H9 (cell line): Measurements from ENCODE around the gene TSEN34. TPM values are rescaled to one million over a fixed set of nuclear protein-coding genes. Genes with fewer than 3 reads are reported as not detected.
"Not testable (repeated sequence)": the region's sequence is repeated elsewhere in the genome, so short reads cannot be mapped to it uniquely, and the experiment has no call there.

Source experiments
- DNase-seq: peaks from one replicate; pipeline ENCODE4 v3.0.0-alpha.2; 2017
- H2AFZ ChIP-seq: one replicate; pipeline ENCODE4 v1.6.1; 2013; ENCODE audit warnings: mild to moderate bottlenecking, low read length, control low read depth, moderate library complexity
- H2AK5ac ChIP-seq: 2 replicates; pipeline ENCODE4 v1.6.1; 2013; ENCODE audit warnings: low read length, control low read depth, mixed read lengths; ENCODE audit not compliant: insufficient read length
- H2BK120ac ChIP-seq: one replicate; pipeline ENCODE4 v1.6.1; 2013; ENCODE audit warnings: low read depth, mild to moderate bottlenecking, low read length, control low read depth, inconsistent platforms; ENCODE audit not compliant: poor library complexity, severe bottlenecking
- H2BK12ac ChIP-seq: 2 replicates; pipeline ENCODE4 v1.6.1; 2013; ENCODE audit warnings: low read length, control low read depth, mixed read lengths, low read depth; ENCODE audit not compliant: insufficient read length
- H2BK15ac ChIP-seq: 2 replicates; pipeline ENCODE4 v1.6.1; 2013; ENCODE audit warnings: low read depth, low read length, control low read depth
- H2BK20ac ChIP-seq: one replicate; pipeline ENCODE4 v1.6.1; 2013; ENCODE audit warnings: low read depth, mild to moderate bottlenecking, low read length, control low read depth, inconsistent platforms; ENCODE audit not compliant: poor library complexity, severe bottlenecking
- H2BK5ac ChIP-seq: 2 replicates; pipeline ENCODE4 v1.6.1; 2013; ENCODE audit warnings: low read length, control low read depth, mixed read lengths; ENCODE audit not compliant: insufficient read length
- H3K14ac ChIP-seq: 2 replicates; pipeline ENCODE4 v1.6.1; 2013; ENCODE audit warnings: low read length, control low read depth; ENCODE audit not compliant: insufficient read depth
- H3K18ac ChIP-seq: 2 replicates; pipeline ENCODE4 v1.6.1; 2013; ENCODE audit warnings: low read depth, mild to moderate bottlenecking, mixed read lengths, low read length, control low read depth; ENCODE audit not compliant: insufficient read length
- H3K23ac ChIP-seq: 2 replicates; pipeline ENCODE4 v1.6.1; 2013; ENCODE audit warnings: low read length, control low read depth, mixed read lengths, low read depth; ENCODE audit not compliant: insufficient read length
- H3K23me2 ChIP-seq: 2 replicates; pipeline ENCODE4 v1.6.1; 2013; ENCODE audit warnings: low read depth, mild to moderate bottlenecking, mixed read lengths, low read length, control low read depth; ENCODE audit not compliant: insufficient read length, poor library complexity, severe bottlenecking
- H3K27ac ChIP-seq: 2 replicates; pipeline ENCODE4 v1.5.1; 2013; ENCODE audit warnings: low read length, control low read depth, mixed read lengths, low read depth; ENCODE audit not compliant: insufficient read length
- H3K27me3 ChIP-seq: 2 replicates; pipeline ENCODE4 v1.6.1; 2013; ENCODE audit warnings: low read length, control low read depth, inconsistent platforms; ENCODE audit not compliant: insufficient read depth
- H3K4ac ChIP-seq: 2 replicates; pipeline ENCODE4 v1.6.1; 2013; ENCODE audit warnings: low read depth, mild to moderate bottlenecking, control low read depth, inconsistent platforms, low read length, moderate library complexity
- H3K4me1 ChIP-seq: 2 replicates; pipeline ENCODE4 v1.6.1; 2013; ENCODE audit warnings: low read length, control low read depth, inconsistent platforms; ENCODE audit not compliant: insufficient read depth
- H3K4me2 ChIP-seq: 2 replicates; pipeline ENCODE4 v1.6.1; 2013; ENCODE audit warnings: low read length, control low read depth, mixed read lengths; ENCODE audit not compliant: insufficient read length, insufficient read depth
- H3K56ac ChIP-seq: 2 replicates; pipeline ENCODE4 v1.6.1; 2013; ENCODE audit warnings: low read depth, mild to moderate bottlenecking, mixed read lengths, low read length, control low read depth; ENCODE audit not compliant: insufficient read length
- H3K79me1 ChIP-seq: 2 replicates; pipeline ENCODE4 v1.6.1; 2013; ENCODE audit warnings: low read depth, mild to moderate bottlenecking, moderate library complexity, low read length, control low read depth, inconsistent platforms; ENCODE audit not compliant: insufficient read depth, poor library complexity, severe bottlenecking
- H3K79me2 ChIP-seq: 2 replicates; pipeline ENCODE4 v1.6.1; 2013; ENCODE audit warnings: low read length, control low read depth, inconsistent platforms; ENCODE audit not compliant: insufficient read depth
- H3K9ac ChIP-seq: 2 replicates; pipeline ENCODE4 v1.6.1; 2013; ENCODE audit warnings: low read length, control low read depth, mixed read lengths; ENCODE audit not compliant: insufficient read length; ENCODE audit errors: extremely low read depth
- H3K9me3 ChIP-seq: one replicate; pipeline ENCODE4 v1.6.1; 2013; ENCODE audit warnings: low read depth, low read length, inconsistent platforms; ENCODE audit not compliant: control insufficient read depth
- H3T11ph ChIP-seq: one replicate; pipeline ENCODE4 v1.6.1; 2013; ENCODE audit warnings: mild to moderate bottlenecking, low read length, control low read depth, inconsistent platforms
- H4K20me1 ChIP-seq: one replicate; pipeline ENCODE4 v1.6.1; 2013; ENCODE audit not compliant: control insufficient read depth, insufficient read length, insufficient read depth
- H4K5ac ChIP-seq: 2 replicates; pipeline ENCODE4 v1.6.1; 2013; ENCODE audit warnings: low read depth, mild to moderate bottlenecking, mixed read lengths, low read length, control low read depth; ENCODE audit not compliant: insufficient read length
- H4K8ac ChIP-seq: replicated peaks from 2 replicates; pipeline ENCODE4 v1.6.1; 2013; ENCODE audit warnings: low read length, control low read depth, mixed read lengths, low read depth; ENCODE audit not compliant: insufficient read length
- H4K91ac ChIP-seq: 2 replicates; pipeline ENCODE4 v1.6.1; 2013; ENCODE audit warnings: low read depth, mild to moderate bottlenecking, moderate library complexity, mixed read lengths, low read length, control low read depth; ENCODE audit not compliant: insufficient read length
- H3K27ac Mint-ChIP-seq, 3 experiments: 2 replicates in 2 of 3; 3 replicates in 1 of 3; pipeline ENCODE4 v1.8.0; 2020 to 2021; ENCODE audit warnings: mixed read lengths in 3 of 3, mild to moderate bottlenecking in 1 of 3, moderate library complexity in 1 of 3
- H3K27me3 Mint-ChIP-seq: 2 replicates; pipeline ENCODE4 v1.8.0; 2021; ENCODE audit warnings: low read depth, mild to moderate bottlenecking, moderate library complexity, mixed read lengths
- H3K36me3 Mint-ChIP-seq, 3 experiments: 2 replicates in 2 of 3; 3 replicates in 1 of 3; pipeline ENCODE4 v1.8.0; 2020 to 2021; ENCODE audit warnings: low read depth in 3 of 3, mixed read lengths in 3 of 3; ENCODE audit not compliant: insufficient read depth in 1 of 3
- H3K4me1 Mint-ChIP-seq, 2 experiments: 2 replicates each; pipeline ENCODE4 v1.8.0; 2020; ENCODE audit warnings: mixed read lengths in 2 of 2
- H3K4me3 Mint-ChIP-seq, 2 experiments: 2 replicates in 1 of 2; 3 replicates in 1 of 2; pipeline ENCODE4 v1.8.0; 2020 to 2021; ENCODE audit warnings: mild to moderate bottlenecking in 2 of 2, mixed read lengths in 2 of 2, moderate library complexity in 1 of 2
- H3K9me3 Mint-ChIP-seq, 2 experiments: 2 replicates in 1 of 2; 3 replicates in 1 of 2; pipeline ENCODE4 v1.8.0; 2020; ENCODE audit warnings: mild to moderate bottlenecking in 2 of 2, mixed read lengths in 2 of 2, moderate library complexity in 1 of 2
- WGBS: extraction: QIAGEN DNeasy Blood & Tissue Kit; methylation state at CpG from one replicate; pipeline ENCODE4 v1.1.7; 2013; ENCODE audit warnings: missing lambda C conversion rate, low lambda C conversion rate, mixed read lengths; ENCODE audit not compliant: insufficient read length; ENCODE audit errors: extremely low coverage; 5-methylcytosine and 5-hydroxymethylcytosine counted together
- total RNA-seq: library from RNA; stranded (reverse); gene quantifications from 2 replicates; pipeline ENCODE4 v1.2.1, GENCODE V29; 2021

Gene TSEN34
- total RNA-seq, 1 experiment from 2014 or later: 28.3 TPM

GRCh38 chr19:54224619-54225018 lies 33.5 kb downstream of the TSEN34 start:
- not testable (repeated sequence) for H4K5ac ChIP-seq, H3K4me1 ChIP-seq, H3K4me2 ChIP-seq, H4K91ac ChIP-seq, H3K14ac ChIP-seq, H3K27ac ChIP-seq, H2BK15ac ChIP-seq, H3K4me3 Mint-ChIP-seq, H3K9ac ChIP-seq, H3T11ph ChIP-seq, H3K23ac ChIP-seq, H2BK120ac ChIP-seq, H3K4ac ChIP-seq, H2BK12ac ChIP-seq, H4K20me1 ChIP-seq, H2BK20ac ChIP-seq, H2AK5ac ChIP-seq, H3K56ac ChIP-seq, H3K18ac ChIP-seq, H2AFZ ChIP-seq, H3K36me3 Mint-ChIP-seq, DNase-seq, H2BK5ac ChIP-seq, H3K4me1 Mint-ChIP-seq, H3K27me3 ChIP-seq, H3K9me3 ChIP-seq, H3K79me2 ChIP-seq, H3K27ac Mint-ChIP-seq, H4K8ac ChIP-seq, H3K79me1 ChIP-seq, H3K23me2 ChIP-seq
- no CpG with 5 or more reads among the region's 10 CpGs for WGBS
- Mint-ChIP-seq H3K27me3 (peaks cover 46% of the 10 kb centered on the region), H3K9me3 (peaks cover 9 to 18% of the 10 kb centered on the region in 2 experiments)
